ENCODE measurements around the gene AOC1.

The AOC1 gene

GRCh38 chr7:150857276-150858055 is 5.1 kb downstream of the AOC1 start:
- no peak for DNase-seq (ENCODE audit: low read depth in 2 of 2)

DNA sequence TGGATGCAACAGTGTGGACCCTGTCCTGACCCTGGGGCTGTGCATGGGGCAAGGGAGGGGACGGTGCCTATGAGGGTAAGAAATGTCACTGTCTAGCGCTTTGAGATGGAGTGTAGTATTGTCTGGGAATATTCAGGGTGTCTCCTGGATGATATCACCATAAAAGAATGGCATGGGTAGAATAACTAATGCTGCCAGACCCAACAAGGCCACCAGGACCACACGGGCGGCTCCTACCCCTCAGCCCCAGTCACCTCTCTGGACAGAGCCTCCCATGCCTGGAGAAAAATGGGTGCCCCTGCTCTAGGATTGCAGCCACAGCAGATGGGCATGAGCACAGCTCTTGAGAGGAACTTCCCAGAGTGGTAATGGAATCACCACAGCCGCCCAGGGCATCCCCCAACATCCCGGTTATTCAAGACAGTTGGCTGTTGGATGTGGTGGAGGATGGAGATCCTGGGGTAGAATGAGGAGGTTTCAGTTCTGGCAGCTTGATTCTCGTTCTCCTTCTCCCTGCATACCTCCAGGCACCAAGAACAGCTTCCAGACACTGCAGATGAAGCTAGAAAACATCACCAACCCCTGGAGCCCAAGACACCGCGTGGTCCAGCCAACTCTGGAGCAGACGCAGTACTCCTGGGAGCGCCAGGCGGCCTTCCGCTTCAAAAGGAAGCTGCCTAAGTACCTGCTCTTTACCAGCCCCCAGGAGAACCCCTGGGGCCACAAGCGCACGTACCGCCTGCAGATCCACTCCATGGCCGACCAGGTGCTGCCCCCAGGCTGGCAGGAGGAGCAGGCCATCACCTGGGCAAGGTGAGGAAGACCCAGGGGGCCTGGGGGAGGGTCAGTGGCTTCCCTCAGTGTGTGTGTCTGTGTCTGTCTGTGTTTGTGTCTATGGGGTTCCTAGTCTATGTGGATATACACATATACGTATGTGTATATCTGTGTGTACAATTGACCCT is 6.2 kb downstream of the AOC1 start:
- no peak for DNase-seq (ENCODE audit: low read depth in 2 of 2)

GRCh38 chr7:150860291-150860977 is 8.1 kb downstream of the AOC1 start:
- DNase-seq (ENCODE audit: low read depth in 2 of 2) = no peak

DNA sequence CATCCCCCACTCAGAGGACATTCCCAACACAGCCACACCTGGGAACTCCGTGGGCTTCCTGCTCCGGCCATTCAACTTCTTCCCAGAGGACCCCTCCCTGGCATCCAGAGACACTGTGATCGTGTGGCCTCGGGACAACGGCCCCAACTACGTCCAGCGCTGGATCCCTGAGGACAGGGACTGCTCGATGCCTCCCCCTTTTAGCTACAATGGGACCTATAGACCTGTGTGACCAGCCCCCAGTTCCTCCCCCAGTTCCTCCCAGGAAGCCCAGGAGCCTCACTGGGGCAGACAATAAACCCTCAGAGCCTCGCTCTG is 8.6 kb downstream of the AOC1 start:
- DNase-seq (ENCODE audit: low read depth in 2 of 2) = no peak

- DNase-seq (ENCODE audit: low read depth in 2 of 2) = no peak
Observed at GRCh38 chr7:150862356-150862755, 10.0 kb downstream of the AOC1 start.

DNA sequence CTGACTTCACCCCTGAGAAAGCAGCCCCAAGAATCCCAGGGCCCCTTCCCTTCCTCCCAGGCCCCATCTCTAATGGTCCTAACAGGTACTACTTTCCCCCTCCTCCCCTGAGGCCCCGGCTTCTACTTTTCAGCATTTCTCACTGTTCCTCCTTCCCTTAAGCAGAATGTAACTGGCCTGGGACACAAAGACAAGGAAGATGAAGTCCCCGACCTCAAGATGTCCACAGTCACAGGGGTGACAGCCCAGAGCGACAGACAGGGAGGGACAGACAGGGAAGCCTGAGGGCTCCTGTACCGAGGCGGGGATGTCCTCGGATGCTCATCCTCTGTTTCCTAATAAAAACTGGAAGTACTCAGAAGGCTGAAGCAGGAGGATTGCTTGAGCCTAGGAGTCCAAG is 11.6 kb downstream of the AOC1 start:
- DNase-seq (ENCODE audit: low read depth in 2 of 2) = no peak

GRCh38 chr7:150866932-150867564 is 14.7 kb downstream of the AOC1 start:
- DNase-seq (ENCODE audit: low read depth in 2 of 2) = no peak

DNA sequence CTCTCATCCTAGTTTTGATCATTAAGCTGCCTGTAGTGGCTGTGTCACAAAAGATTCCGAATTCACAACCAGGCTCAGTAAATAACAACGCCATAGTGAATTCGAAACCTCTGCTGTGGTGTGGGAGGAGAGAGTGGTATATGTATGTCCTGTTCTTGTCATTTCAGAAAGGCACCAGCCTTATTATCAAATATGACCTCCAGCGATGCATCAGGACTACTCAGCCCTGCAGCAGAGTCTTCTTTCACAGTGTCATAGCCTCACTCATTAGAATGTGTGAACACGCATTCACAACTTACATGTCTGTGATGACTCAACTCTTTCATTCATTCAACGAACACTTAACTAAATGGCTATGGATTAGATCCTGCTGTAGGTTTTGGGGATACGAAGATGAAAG is 15.3 kb downstream of the AOC1 start:
- DNase-seq (ENCODE audit: low read depth in 2 of 2) = no peak

- no peak for DNase-seq (ENCODE audit: low read depth in 2 of 2)
Observed at GRCh38 chr7:150869467-150869866, 17.1 kb downstream of the AOC1 start.

- no peak for DNase-seq (ENCODE audit: low read depth in 2 of 2)
Observed at GRCh38 chr7:150871601-150872000, 19.3 kb downstream of the AOC1 start.

DNA sequence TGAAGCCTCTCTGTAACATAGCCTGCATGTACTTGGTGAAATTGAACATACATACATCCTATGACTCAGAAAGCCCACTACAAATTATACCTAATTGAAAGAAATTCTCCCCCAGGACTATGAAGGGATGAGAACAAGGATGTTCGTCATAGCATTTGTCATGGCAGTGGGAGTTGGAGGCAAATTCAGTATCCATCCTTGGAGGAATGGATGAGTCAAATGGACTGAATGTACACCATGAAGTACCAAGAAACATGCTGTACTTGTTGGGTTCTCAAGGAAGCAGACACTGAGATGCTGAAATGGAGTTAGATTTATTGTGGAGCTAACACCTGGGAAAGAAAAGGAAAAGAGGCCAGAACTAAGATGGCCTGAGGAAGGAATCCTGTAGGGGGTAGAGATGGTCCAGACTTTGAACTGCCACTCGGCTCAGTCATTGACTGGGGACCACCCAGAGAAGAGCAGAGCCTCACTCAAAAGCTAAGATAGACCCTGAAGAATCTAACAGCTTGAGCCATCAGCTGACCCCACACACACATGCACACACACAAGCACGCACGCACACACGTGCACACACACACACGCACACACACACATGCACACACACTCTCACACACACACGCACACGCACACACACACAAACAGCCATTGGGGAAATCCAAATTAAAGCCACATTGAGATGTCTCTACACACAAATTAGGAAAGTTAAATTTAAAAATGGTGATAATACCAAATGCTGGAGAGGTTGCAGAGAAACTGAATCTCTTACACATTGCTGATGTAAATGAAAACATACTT is 22.3 kb downstream of the AOC1 start:
- DNase-seq (ENCODE audit: low read depth in 2 of 2) = no peak

DNA sequence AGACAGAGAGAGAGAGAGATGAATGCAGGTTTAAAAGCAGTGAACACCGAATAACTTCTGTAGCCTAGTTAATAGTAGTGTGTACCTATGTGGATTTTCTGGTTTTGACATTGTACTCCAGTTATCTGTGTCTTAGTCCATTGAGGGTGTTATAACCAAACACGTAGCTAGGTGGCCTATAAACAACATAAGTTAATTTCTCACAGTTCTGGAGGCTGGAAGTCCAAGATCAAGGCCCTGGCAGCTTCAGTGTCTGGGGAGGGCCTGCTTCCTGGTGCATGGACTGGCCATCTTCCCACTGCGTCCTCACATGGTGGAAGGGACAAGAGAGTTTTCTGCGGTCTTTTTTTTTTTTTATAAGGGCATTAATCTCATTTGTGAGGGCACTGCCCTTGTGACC is 23.5 kb downstream of the AOC1 start:
- DNase-seq (ENCODE audit: low read depth in 2 of 2) = no peak

DNA sequence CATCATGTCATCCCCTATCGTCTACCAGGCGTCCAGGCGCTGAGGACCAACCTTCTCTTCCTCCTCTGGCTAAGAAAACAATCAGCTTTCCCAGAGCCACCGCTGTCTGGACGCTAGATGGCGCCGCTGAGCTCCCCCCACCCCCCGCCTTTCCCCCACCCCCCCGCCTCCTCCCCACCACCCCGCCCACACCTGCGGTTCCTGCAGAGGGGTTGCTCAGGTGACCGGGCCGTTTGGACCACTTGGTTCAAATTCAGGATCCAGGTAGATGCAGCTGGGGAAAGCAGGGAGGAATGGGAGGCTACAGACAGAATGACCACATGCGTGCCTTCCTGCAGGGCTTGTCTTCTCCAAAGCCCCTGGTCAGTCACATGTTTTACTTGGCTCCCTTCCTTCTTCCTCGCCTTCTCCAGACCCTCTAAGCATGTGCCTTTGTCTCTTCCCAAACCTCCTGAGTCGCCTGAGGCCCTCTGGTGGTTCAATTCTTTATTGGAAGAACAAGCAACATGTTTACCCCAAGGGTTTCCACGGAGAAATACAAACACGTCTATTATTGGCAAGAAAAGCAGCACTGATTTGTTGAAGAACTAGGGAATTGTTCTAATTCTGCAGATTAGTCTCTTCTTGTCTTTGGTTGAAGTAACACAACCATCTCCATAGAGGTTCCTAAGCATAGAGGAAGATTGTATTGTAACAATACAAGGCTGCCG is 24.7 kb downstream of the AOC1 start:
- peak; percentile 24 to 27 for DNase-seq (ENCODE audit: low read depth in 2 of 2)

DNA sequence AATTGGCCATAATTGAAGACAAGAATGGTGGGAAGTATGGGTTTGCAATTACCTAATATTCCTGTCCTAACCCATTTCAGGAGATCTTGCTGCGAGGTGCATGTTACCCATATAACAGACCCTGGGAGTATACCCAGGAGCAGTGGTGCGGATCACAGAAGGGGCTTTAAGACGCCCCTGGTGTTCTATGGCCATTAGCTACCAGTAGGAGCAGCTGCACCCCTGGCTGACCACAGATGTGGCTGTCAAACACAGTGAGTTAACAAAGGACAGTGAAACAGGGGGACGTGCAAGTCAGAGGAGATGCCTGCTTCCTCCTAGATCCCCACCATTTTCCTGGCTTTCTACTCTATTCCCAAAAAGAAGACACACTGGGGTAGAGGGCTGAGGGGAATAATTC is 25.2 kb downstream of the AOC1 start:
- no peak for DNase-seq (ENCODE audit: low read depth in 2 of 2)

DNA sequence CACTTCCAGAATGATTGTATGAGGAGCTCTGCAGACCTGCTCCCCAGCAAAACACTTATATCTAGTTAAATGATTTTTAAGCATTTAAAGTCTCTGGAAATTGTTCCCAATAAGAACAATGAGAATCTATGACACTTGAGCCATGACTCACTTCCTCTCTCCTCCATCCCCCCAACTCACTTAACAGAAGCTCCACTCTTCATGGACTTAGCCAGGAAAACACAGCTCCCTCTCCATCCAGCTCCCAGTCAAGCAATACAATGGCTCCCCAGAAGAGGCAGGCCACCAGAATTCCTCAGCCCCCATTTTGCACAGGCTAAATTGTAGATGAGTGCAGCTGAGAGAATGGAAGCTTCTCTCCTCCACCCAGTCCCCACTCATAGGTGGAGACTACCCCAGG is 27.0 kb downstream of the AOC1 start:
- no peak for DNase-seq (ENCODE audit: low read depth in 2 of 2)

- no peak for DNase-seq (ENCODE audit: low read depth in 2 of 2)
Observed at GRCh38 chr7:150881189-150881588, 28.9 kb downstream of the AOC1 start.

DNA sequence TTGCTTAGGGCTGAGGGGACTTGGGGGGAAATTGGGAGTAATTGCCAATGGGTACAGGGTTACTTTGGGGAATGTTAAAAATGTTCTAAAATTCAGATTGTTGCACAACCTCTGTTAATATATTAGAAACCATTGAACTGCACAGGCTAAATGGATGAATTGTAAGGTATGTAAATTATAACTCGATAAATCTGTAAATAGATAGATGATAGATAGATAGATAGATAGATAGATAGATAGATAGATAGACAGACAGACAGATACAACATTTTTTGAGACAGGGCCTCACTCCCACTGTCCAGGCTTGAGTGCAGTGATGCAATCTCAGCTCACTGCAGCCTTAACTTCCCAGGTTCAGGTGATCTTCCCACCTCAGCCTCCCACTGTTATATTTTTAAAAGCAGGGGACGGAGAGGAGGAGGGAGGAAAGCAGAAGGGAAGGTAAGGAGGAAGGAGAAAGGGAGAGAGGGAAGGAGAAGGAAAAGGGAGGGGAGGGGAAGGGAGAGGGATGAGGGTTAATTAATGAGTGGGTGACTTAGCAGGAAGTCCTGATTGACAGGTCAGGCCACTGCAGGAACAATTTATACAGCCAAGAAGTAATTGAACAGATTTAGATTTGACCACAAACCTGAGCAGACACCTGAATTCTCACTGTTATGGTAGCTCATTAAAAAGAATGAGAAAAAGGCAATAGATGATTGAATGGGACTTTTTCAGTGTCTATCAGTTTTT is 38.7 kb downstream of the AOC1 start:
- DNase-seq (ENCODE audit: low read depth in 2 of 2) = no peak

- no peak for DNase-seq (ENCODE audit: low read depth in 2 of 2)
Observed at GRCh38 chr7:150891740-150892139, 39.4 kb downstream of the AOC1 start.

DNA sequence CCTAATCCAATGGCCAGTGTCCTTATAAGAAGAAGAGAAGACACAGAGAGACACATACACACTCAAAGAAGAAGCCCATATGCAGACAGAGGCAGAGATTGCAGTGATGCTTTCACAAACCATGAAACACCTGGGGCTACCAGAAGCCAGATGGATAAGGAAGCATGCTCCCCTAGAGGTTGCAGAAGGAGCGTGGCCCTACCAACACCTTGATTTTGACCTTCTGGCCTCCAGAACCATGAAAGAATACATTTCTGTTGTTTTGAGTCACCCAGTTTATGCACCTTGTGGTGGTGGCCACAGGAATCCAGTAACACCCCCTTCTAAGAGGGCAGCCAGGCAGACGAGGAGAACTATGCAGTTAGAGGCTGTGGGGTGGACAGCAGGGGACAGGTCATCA is 43.5 kb downstream of the AOC1 start:
- no peak for DNase-seq (ENCODE audit: low read depth in 2 of 2)
